Panc1 (cell line): Measurements from ENCODE around the gene COL23A1. TPM values are rescaled to one million over a fixed set of nuclear protein-coding genes. Genes with fewer than 3 reads are reported as not detected.
A peak's percentile ranks its signal among the peaks of the same experiment; 100 is the strongest.

ENCODE experiments used
- ATAC-seq: fragments of 200-7000 bp; cut with Tn5 transposase; 2 replicates; pipeline ENCODE4 v1.9.1; 2020; ENCODE audit warnings: mild to moderate bottlenecking, moderate library complexity
- BruUV-seq: library from RNA; stranded (reverse); fragments of 400-500 nt; replicated peaks from 2 replicates; lab custom pipeline; 2021; lab: Mats Ljungman, UMichigan
- CTCF ChIA-PET: fragments of 300-600 bp; sonication (Branson Sonifier 250); formaldehyde crosslinking; loops from one replicate; lab custom pipeline; 2022; ENCODE audit warnings: antibody characterized with exemption; lab: Charles Lee
- POLR2A ChIA-PET: fragments of 300-600 bp; sonication (Branson Sonifier 250); formaldehyde crosslinking; loops from one replicate; lab custom pipeline; 2022; ENCODE audit warnings: antibody characterized with exemption; lab: Charles Lee
- DNase-seq: peaks from one replicate; pipeline ENCODE4 v3.0.0-alpha.2; 2010; ENCODE audit warnings: low read depth, low spot score
- H3K27ac ChIP-seq: 2 replicates; pipeline ENCODE4 v1.5.1; 2011; ENCODE audit warnings: mild to moderate bottlenecking, low read length, inconsistent platforms
- H3K27me3 ChIP-seq: fragments of 200-500 bp; sonication (Bioruptor generic); 2 replicates; pipeline ENCODE4 v1.6.0; 2014; ENCODE audit warnings: low read length, inconsistent platforms; ENCODE audit not compliant: control insufficient read depth, insufficient read depth
- H3K36me3 ChIP-seq: fragments of 200-500 bp; sonication (Bioruptor generic); 2 replicates; pipeline ENCODE4 v1.5.1; 2014; ENCODE audit warnings: inconsistent platforms, mild to moderate bottlenecking, low read length, moderate library complexity; ENCODE audit not compliant: control insufficient read depth, insufficient read depth
- H3K4me1 ChIP-seq: 2 replicates; pipeline ENCODE4 v1.5.1; 2011; ENCODE audit warnings: inconsistent platforms, mild to moderate bottlenecking, low read length, moderate library complexity; ENCODE audit not compliant: control insufficient read depth, insufficient read depth
- H3K4me3 ChIP-seq, 2 experiments: 2 replicates each; pipeline ENCODE4 v1.5.1; 2011 to 2012; ENCODE audit warnings: low read depth in 2 of 2, low read length in 2 of 2, mild to moderate bottlenecking in 2 of 2, inconsistent platforms in 1 of 2, moderate library complexity in 1 of 2
- H3K9me3 ChIP-seq: fragments of 200-500 bp; sonication (Bioruptor generic); 2 replicates; pipeline ENCODE4 v1.5.1; 2014; ENCODE audit warnings: low read depth, mild to moderate bottlenecking, inconsistent platforms, low read length, moderate library complexity; ENCODE audit not compliant: control insufficient read depth, insufficient read depth
- POLR2AphosphoS5 ChIP-seq: IDR thresholded peaks from 2 replicates; pipeline ENCODE4 v1.6.1; 2012; ENCODE audit warnings: mild to moderate bottlenecking, low read depth, low read length, moderate library complexity
- SIN3A ChIP-seq: IDR thresholded peaks from 2 replicates; pipeline ENCODE4 v1.6.1; 2012; ENCODE audit warnings: low read depth, mild to moderate bottlenecking, low read length, moderate library complexity, borderline replicate concordance; ENCODE audit not compliant: insufficient read depth
- TCF7L2 ChIP-seq: IDR thresholded peaks from 2 replicates; pipeline ENCODE4 v1.6.1; 2011; ENCODE audit warnings: mild to moderate bottlenecking, low read depth, low read length, inconsistent platforms
- in situ Hi-C: cut with HindIII; loops from 2 replicates; pipeline ENCODE4 v1.10.0; 2016; ENCODE audit warnings: low sequenced_read_pairs, low pct_unique_long_range_greater_than_20kb
- intact Hi-C: fragments of 100-400 bp; cut with micrococcal nuclease; formaldehyde crosslinking; loops from one replicate; pipeline ENCODE4 v1.10.0; 2022; ENCODE audit not compliant: unreplicated experiment
- total RNA-seq: library from RNA; stranded (reverse); gene quantifications from one replicate; pipeline ENCODE4 v1.2.1, GENCODE V29; 2021; ENCODE audit not compliant: unreplicated experiment
- TF ChIP-seq, protein P1 (sequence below), 2 experiments: IDR thresholded peaks; 2 replicates each; pipeline ENCODE4 v1.6.1; 2011 to 2012; ENCODE audit warnings: low read depth in 2 of 2, control low read depth in 1 of 2, low read length in 1 of 2, mild to moderate bottlenecking in 1 of 2, moderate library complexity in 1 of 2; ENCODE audit not compliant: insufficient read depth in 1 of 2
- TF ChIP-seq, protein P2 (sequence below): fragments of 450-650 bp; IDR thresholded peaks from 2 replicates; pipeline ENCODE4 v1.5.1; 2017; ENCODE audit warnings: mild to moderate bottlenecking

COL23A1 gene
- total RNA-seq, 1 experiment from 2014 or later, result 0.05 TPM

DNA sequence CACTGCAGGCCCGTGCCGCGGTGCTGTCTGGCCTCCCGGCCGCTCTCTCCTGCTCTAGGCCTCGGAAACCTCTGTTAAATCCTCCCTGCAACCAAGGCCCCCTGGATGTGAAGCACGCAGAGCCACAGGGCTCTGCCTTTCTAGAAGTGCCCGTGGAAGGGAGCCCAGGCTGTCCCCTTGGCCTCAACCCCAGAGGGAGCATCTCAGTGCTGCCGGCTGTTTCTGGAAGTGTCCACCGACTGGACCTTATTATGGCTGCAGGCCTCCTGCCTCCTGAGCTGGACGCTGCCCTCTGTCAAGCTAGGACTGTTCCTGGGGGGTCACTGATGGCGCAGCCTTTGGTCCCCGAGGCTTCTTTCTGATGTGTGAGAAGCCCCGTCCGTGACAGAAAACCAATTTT is 317.2 kb downstream of the COL23A1 start:
- ATAC-seq, result peak; percentile 8; the same call in 1 of the 2 replicates
- Histone ChIP-seq H3K27ac (no peak overlapping the region), H3K27me3 (no peaks in the 10 kb centered on the region), H3K4me1 (no peaks in the 10 kb centered on the region), H3K9me3 (no peaks in the 10 kb centered on the region), H3K4me3 (no peak overlapping the region), H3K36me3 (no peaks in the 10 kb centered on the region)
- BruUV-seq, result no TSS peak
- no peak for DNase-seq
- no peak for TF ChIP-seq POLR2AphosphoS5
- TF ChIP-seq, protein P1, sequence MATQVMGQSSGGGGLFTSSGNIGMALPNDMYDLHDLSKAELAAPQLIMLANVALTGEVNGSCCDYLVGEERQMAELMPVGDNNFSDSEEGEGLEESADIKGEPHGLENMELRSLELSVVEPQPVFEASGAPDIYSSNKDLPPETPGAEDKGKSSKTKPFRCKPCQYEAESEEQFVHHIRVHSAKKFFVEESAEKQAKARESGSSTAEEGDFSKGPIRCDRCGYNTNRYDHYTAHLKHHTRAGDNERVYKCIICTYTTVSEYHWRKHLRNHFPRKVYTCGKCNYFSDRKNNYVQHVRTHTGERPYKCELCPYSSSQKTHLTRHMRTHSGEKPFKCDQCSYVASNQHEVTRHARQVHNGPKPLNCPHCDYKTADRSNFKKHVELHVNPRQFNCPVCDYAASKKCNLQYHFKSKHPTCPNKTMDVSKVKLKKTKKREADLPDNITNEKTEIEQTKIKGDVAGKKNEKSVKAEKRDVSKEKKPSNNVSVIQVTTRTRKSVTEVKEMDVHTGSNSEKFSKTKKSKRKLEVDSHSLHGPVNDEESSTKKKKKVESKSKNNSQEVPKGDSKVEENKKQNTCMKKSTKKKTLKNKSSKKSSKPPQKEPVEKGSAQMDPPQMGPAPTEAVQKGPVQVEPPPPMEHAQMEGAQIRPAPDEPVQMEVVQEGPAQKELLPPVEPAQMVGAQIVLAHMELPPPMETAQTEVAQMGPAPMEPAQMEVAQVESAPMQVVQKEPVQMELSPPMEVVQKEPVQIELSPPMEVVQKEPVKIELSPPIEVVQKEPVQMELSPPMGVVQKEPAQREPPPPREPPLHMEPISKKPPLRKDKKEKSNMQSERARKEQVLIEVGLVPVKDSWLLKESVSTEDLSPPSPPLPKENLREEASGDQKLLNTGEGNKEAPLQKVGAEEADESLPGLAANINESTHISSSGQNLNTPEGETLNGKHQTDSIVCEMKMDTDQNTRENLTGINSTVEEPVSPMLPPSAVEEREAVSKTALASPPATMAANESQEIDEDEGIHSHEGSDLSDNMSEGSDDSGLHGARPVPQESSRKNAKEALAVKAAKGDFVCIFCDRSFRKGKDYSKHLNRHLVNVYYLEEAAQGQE (IDR thresholded peaks at IDR 0.05; ENCODE audit: insufficient read depth in 1 of 2, low read depth in 2 of 2, low read length in 1 of 2), result no peak
- no peak for TF ChIP-seq SIN3A
- TF ChIP-seq TCF7L2, result no peak
- TF ChIP-seq, protein P2, sequence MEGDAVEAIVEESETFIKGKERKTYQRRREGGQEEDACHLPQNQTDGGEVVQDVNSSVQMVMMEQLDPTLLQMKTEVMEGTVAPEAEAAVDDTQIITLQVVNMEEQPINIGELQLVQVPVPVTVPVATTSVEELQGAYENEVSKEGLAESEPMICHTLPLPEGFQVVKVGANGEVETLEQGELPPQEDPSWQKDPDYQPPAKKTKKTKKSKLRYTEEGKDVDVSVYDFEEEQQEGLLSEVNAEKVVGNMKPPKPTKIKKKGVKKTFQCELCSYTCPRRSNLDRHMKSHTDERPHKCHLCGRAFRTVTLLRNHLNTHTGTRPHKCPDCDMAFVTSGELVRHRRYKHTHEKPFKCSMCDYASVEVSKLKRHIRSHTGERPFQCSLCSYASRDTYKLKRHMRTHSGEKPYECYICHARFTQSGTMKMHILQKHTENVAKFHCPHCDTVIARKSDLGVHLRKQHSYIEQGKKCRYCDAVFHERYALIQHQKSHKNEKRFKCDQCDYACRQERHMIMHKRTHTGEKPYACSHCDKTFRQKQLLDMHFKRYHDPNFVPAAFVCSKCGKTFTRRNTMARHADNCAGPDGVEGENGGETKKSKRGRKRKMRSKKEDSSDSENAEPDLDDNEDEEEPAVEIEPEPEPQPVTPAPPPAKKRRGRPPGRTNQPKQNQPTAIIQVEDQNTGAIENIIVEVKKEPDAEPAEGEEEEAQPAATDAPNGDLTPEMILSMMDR, result no peak
- in situ Hi-C loops (no loop called here), intact Hi-C loops (no loop called here)
- CTCF ChIA-PET, result no interaction called here
- POLR2A ChIA-PET, result no interaction called here

DNA sequence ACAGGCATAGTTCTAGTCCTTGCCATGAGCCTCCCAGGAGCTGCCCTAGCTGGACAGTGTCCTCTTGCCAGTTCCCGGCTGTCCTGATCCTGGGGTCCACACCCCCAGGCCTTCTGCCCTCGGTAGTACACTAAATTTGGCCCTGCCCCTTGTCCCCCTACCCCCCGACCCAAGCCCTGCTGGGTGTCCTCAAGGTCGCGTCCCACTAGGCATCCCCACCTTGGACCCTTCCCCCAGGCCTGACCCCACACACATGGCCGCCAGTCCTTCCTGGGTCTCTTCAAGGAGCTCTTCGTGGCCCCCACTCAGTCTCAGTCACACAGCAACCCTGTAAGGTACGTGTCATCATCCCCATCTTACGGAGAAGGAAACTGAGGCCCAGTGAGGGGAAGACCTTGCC is 317.6 kb downstream of the COL23A1 start:
- Histone ChIP-seq H3K27me3 (no peaks in the 10 kb centered on the region), H3K4me1 (no peaks in the 10 kb centered on the region), H3K36me3 (no peaks in the 10 kb centered on the region), H3K4me3 (no peak overlapping the region), H3K9me3 (no peaks in the 10 kb centered on the region), H3K27ac (no peak overlapping the region)
- intact Hi-C loops, result no loop called here
- DNase-seq, result no peak
- BruUV-seq, result no TSS peak
- ATAC-seq, result no peak
- in situ Hi-C loops, result no loop called here
- CTCF ChIA-PET, result no interaction called here
- POLR2A ChIA-PET, result no interaction called here
- TF ChIP-seq, protein P2, result no peak
- TF ChIP-seq TCF7L2, result no peak
- TF ChIP-seq, protein P1 (IDR thresholded peaks at IDR 0.05; ENCODE audit: insufficient read depth in 1 of 2, low read depth in 2 of 2, low read length in 1 of 2), result no peak
- no peak for TF ChIP-seq SIN3A
- TF ChIP-seq POLR2AphosphoS5, result no peak
